ENCODE measurements around the gene MTOR.

The MTOR gene

DNA sequence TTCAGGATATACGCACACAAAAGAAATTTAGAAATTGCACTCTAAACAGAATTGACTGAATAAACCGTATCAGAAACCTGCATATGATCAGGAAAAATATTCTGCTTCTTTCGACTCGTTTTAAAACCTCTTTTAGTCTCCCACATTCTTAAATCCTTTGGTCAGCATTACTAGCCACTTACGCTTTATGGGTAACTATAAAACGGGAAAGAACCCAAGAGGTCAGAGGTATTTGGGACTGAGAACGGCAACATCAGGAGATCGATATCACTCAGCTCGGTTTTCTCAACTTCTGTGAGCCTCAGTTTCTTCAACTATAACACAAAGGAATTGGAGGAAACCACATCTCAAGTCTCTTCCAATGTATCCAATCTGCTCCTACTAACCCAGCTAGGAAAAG, 109.6 kb downstream of the MTOR start:
- Histone ChIP-seq H3K9me3 (ENCODE audit: severe bottlenecking) (no peaks in the 10 kb centered on the region), H3K27me3 (ENCODE audit: insufficient read depth, low read depth, severe bottlenecking) (no peaks in the 10 kb centered on the region), H3K36me3 (peaks cover 82% of the 10 kb centered on the region), H3K27ac (no peak overlapping the region), H3K4me3 (ENCODE audit: low read depth, low read length) (no peak overlapping the region)
- TF ChIP-seq, protein P1, sequence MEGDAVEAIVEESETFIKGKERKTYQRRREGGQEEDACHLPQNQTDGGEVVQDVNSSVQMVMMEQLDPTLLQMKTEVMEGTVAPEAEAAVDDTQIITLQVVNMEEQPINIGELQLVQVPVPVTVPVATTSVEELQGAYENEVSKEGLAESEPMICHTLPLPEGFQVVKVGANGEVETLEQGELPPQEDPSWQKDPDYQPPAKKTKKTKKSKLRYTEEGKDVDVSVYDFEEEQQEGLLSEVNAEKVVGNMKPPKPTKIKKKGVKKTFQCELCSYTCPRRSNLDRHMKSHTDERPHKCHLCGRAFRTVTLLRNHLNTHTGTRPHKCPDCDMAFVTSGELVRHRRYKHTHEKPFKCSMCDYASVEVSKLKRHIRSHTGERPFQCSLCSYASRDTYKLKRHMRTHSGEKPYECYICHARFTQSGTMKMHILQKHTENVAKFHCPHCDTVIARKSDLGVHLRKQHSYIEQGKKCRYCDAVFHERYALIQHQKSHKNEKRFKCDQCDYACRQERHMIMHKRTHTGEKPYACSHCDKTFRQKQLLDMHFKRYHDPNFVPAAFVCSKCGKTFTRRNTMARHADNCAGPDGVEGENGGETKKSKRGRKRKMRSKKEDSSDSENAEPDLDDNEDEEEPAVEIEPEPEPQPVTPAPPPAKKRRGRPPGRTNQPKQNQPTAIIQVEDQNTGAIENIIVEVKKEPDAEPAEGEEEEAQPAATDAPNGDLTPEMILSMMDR (IDR thresholded peaks at IDR 0.05; ENCODE audit: low read depth, low read length), result no peak
- DNase-seq, result no peak

DNA sequence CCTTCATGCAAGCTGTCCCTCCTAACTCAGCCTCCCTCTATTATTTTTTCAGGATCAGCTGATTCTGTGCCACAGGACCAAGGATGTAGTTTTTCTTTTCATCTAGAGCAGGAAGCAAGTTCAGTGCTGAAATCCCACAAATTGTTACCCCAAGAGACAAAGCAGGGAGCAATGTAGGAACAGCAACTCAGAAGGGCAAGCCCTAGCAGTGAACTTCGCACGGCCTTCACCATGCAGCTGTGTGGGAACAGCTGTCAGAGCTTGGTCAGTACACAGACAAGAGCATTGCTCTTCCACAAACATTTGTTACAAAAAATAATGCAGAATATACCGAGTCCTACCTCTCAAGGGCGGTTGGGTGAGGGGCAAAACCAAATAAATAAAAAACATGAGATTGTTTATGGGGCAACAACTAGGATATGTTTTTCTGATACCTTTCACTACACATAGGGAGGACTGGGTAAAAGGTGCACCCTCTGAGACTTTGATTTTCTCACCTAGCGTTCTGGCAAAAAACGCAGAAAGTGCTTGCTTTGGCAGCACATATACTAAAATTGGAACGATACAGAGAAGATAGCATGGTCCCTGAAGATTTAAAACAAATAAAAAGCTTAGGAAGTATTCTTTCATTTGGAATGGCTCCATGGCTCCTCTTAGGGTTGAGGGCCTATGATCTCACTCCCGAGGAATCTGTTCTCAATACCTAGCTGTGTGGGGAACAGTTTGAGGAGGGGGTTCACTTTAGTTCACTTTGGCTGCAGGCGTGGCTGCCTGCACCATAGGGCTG, 110.3 kb downstream of the MTOR start:
- DNase-seq, result no peak
- peaks cover 88% of the 10 kb centered on the region for H3K36me3 ChIP-seq
- H3K9me3 ChIP-seq (ENCODE audit: severe bottlenecking), result no peaks in the 10 kb centered on the region
- no peak overlapping the region for H3K4me3 ChIP-seq (ENCODE audit: low read depth, low read length)
- TF ChIP-seq, protein P1 (IDR thresholded peaks at IDR 0.05; ENCODE audit: low read depth, low read length), result no peak
- no peak overlapping the region for H3K27ac ChIP-seq
- H3K27me3 ChIP-seq (ENCODE audit: insufficient read depth, low read depth, severe bottlenecking), result no peaks in the 10 kb centered on the region

DNA sequence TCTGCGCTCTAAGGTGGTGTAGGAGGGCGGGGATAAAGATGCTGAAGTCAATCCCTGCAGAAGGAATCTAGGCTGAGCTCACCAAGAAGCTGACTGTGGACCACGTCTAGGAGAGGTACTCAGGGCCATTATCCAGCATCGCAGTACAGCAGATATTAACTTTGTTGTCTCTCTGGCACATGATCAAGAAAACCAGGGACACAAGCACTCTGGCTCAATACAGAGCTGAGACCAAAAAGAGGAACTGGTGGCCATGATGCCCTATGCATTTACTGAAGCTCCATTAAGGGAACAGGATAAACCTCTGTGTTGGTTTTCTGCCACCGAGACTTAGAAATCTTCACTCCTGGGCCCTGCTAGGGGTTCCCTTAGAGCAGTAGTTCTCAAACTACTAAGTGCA, 111.2 kb downstream of the MTOR start:
- TF ChIP-seq, protein P1 (IDR thresholded peaks at IDR 0.05; ENCODE audit: low read depth, low read length), result no peak
- no peaks in the 10 kb centered on the region for H3K9me3 ChIP-seq (ENCODE audit: severe bottlenecking)
- no peak overlapping the region for H3K4me3 ChIP-seq (ENCODE audit: low read depth, low read length)
- no peak for DNase-seq
- peaks cover 88% of the 10 kb centered on the region for H3K36me3 ChIP-seq
- no peaks in the 10 kb centered on the region for H3K27me3 ChIP-seq (ENCODE audit: insufficient read depth, low read depth, severe bottlenecking)
- H3K27ac ChIP-seq, result no peak overlapping the region

DNA sequence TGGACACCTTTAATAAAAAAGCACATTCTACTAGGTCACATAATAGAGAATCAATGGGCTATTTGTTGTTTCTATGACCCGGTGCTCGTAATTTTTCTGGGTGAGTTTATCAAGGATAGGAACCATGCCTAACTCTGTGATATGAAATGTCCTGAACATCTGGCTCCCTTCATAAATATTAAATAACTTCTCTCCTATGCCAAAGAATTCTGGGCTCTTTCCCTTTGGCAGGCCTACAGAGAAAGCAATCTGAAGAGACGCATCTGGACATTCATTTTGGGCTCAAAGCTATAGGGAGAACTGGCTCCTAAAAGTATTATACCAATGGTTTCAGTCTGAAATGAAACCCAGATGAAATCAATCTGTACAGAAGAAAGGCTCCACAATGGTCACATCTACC, 112.0 kb downstream of the MTOR start:
- peaks cover 86% of the 10 kb centered on the region for H3K36me3 ChIP-seq
- TF ChIP-seq, protein P1 (IDR thresholded peaks at IDR 0.05; ENCODE audit: low read depth, low read length), result no peak
- no peak for DNase-seq
- no peaks in the 10 kb centered on the region for H3K27me3 ChIP-seq (ENCODE audit: insufficient read depth, low read depth, severe bottlenecking)
- no peak overlapping the region for H3K4me3 ChIP-seq (ENCODE audit: low read depth, low read length)
- H3K27ac ChIP-seq, result no peak overlapping the region
- no peaks in the 10 kb centered on the region for H3K9me3 ChIP-seq (ENCODE audit: severe bottlenecking)

DNA sequence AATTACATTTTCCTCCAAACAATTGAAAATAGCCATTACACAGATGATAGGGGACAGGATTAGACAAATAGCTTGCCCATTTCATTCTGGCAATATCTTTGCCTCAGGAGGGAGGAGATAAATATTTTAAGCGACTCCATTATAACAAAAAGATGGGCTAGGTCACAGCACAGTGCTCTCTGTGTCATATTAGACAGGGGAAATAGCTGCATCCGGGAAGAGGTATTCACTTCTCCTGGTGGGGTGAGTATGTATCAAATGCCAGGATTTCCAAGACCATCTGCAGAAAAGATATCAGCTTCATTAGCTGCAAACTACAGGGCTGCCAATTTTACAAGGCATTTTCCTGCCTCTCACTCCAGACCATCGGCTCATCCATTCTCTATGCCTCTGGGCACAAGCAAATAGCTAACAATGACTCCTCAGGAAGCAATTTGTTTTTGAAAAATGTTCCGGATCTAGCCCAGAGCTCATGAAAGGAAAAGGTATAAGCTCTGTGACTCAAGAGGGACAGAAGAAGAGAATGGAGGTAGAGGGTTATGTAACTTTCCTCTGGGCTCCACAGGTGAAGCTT, 115.1 kb downstream of the MTOR start:
- Histone ChIP-seq H3K27me3 (ENCODE audit: insufficient read depth, low read depth, severe bottlenecking) (no peaks in the 10 kb centered on the region), H3K36me3 (peaks cover 90% of the 10 kb centered on the region), H3K4me3 (ENCODE audit: low read depth, low read length) (no peak overlapping the region), H3K27ac (no peak overlapping the region; the same call in 1 of the 2 replicates), H3K9me3 (ENCODE audit: severe bottlenecking) (no peaks in the 10 kb centered on the region)
- TF ChIP-seq, protein P1 (IDR thresholded peaks at IDR 0.05; ENCODE audit: low read depth, low read length), result no peak
- DNase-seq, result no peak
